Activated CD8-positive, alpha-beta T cell treated with anti-CD3 and anti-CD28 coated beads for 36 hours (primary cell): Measurements from ENCODE around the gene ZNF362. TPM values are rescaled to one million over a fixed set of nuclear protein-coding genes. Genes with fewer than 3 reads are reported as not detected.
"Not testable (repeated sequence)": the region's sequence is repeated elsewhere in the genome, so short reads cannot be mapped to it uniquely, and the experiment has no call there.

ENCODE experiments used
- ATAC-seq: fragments of 200-7000 bp; cut with Tn5 transposase; one replicate; pipeline ENCODE4 v1.10.0; 2021; ENCODE audit warnings: mild to moderate bottlenecking, moderate library complexity
- CTCF ChIA-PET: fragments of 350-600 bp; sonication (Branson Sonifier 250); formaldehyde crosslinking; loops from one replicate; lab custom pipeline; 2021; ENCODE audit warnings: antibody characterized with exemption; lab: Charles Lee
- POLR2A ChIA-PET: fragments of 350-600 bp; sonication (Branson Sonifier 250); formaldehyde crosslinking; loops from one replicate; lab custom pipeline; 2021; ENCODE audit warnings: antibody characterized with exemption; lab: Charles Lee
- DNase-seq: peaks from one replicate; pipeline ENCODE4 v3.0.0-alpha.2; 2020
- H3K27ac Mint-ChIP-seq: one replicate; pipeline ENCODE4 v1.8.0; 2021; ENCODE audit warnings: mild to moderate bottlenecking, mixed read lengths
- H3K27me3 Mint-ChIP-seq: one replicate; pipeline ENCODE4 v1.8.0; 2021; ENCODE audit warnings: mixed read lengths
- H3K36me3 Mint-ChIP-seq: one replicate; pipeline ENCODE4 v1.8.0; 2021; ENCODE audit warnings: low read depth, mixed read lengths
- H3K4me1 Mint-ChIP-seq: one replicate; pipeline ENCODE4 v1.8.0; 2021; ENCODE audit warnings: low read depth, mixed read lengths
- H3K4me3 Mint-ChIP-seq: one replicate; pipeline ENCODE4 v1.8.0; 2021; ENCODE audit warnings: mild to moderate bottlenecking, moderate library complexity, mixed read lengths
- H3K9me3 Mint-ChIP-seq: one replicate; pipeline ENCODE4 v1.8.0; 2021; ENCODE audit warnings: mixed read lengths
- intact Hi-C: fragments of 100-400 bp; cut with micrococcal nuclease; formaldehyde crosslinking; loops from one replicate; pipeline ENCODE4 v1.10.0; 2022
- total RNA-seq, 2 experiments: library from RNA; stranded (reverse); gene quantifications; one replicate each; pipeline ENCODE4 v1.2.3, GENCODE V29; 2021
- TF ChIP-seq, protein P1 (sequence below): fragments of 200-600 bp; IDR thresholded peaks from one replicate; pipeline ENCODE4 v1.8.0; 2022; ENCODE audit warnings: antibody characterized with exemption, mild to moderate bottlenecking

ZNF362 gene
- total RNA-seq, 2 experiments from 2014 or later, result 5.4 to 7.8 TPM

DNA sequence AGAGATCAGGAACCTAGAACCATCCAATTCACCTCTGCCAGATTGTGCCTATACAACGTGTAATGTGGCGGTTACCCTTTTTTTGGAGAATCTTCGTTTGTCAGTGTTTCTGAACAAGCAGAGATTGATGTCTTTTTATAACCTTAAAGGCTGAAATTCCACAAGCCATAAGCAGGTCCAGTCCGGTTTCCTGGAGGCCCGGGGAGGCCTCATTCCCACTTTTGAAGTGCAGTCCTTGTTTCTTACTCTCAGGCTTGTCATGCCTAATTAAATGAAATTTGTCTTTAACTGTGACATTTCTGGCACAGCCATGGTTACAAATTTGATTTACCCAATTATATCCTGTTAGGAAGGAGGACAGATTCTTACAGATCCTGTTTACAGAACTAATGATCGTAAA is 27.8 kb downstream of the ZNF362 start:
- ATAC-seq (no peak), DNase-seq (no peak)
- Mint-ChIP-seq H3K36me3 (peaks cover 13% of the 10 kb centered on the region), H3K9me3 (no peaks in the 10 kb centered on the region), H3K27ac (no peak overlapping the region), H3K4me3 (no peak overlapping the region), H3K27me3 (no peaks in the 10 kb centered on the region), H3K4me1 (no peaks in the 10 kb centered on the region)
- ChIA-PET POLR2A (no interaction called here), CTCF (interaction anchor here (1.8 kb wide), 1 partner anchor 11 kb away, joined by 11 read pairs; no protein-coding TSS in a partner anchor)
- intact Hi-C loops, result no loop called here
- TF ChIP-seq, protein P1, sequence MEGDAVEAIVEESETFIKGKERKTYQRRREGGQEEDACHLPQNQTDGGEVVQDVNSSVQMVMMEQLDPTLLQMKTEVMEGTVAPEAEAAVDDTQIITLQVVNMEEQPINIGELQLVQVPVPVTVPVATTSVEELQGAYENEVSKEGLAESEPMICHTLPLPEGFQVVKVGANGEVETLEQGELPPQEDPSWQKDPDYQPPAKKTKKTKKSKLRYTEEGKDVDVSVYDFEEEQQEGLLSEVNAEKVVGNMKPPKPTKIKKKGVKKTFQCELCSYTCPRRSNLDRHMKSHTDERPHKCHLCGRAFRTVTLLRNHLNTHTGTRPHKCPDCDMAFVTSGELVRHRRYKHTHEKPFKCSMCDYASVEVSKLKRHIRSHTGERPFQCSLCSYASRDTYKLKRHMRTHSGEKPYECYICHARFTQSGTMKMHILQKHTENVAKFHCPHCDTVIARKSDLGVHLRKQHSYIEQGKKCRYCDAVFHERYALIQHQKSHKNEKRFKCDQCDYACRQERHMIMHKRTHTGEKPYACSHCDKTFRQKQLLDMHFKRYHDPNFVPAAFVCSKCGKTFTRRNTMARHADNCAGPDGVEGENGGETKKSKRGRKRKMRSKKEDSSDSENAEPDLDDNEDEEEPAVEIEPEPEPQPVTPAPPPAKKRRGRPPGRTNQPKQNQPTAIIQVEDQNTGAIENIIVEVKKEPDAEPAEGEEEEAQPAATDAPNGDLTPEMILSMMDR, result no peak

DNA sequence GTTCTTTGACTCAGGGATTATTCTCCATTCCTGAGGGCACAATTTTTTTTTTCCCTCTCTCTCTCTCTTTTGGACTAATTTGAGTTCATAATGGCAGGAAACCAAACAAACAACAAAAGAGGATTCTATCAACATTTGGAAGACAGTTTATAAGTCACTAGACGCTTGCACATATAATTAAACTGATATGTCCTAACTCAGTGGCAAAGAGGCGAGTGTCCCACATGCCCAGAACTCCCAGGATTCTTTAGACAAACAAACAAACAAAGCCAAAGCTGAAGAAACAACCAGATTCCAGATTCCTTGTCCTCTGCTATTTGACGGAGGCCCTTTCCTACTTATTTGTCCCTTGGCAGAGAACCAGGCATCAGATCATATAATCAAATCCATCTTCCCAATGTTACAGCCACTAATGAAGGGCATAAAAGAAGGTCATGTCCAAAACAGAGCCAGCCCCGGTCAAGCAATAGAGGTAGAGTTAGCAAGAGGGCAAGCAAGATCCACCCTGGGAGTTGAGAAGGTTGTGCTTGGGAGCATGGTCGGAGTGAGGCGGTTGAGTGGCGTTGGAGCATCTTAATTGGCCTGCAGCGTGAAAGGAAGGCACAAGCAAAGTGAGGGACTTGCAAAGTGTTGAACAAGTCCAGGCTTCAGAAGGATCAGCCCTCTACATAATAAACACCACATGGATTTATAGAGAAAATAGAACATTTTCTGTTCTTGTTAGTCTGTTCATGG is 30.3 kb downstream of the ZNF362 start:
- TF ChIP-seq, protein P1, result no peak
- H3K4me1 Mint-ChIP-seq, result no peaks in the 10 kb centered on the region
- DNase-seq (no peak), ATAC-seq (no peak)
- H3K4me3 Mint-ChIP-seq, result no peak overlapping the region
- intact Hi-C loops, result no loop called here
- ChIA-PET CTCF (no interaction called here), POLR2A (no interaction called here)
- no peak overlapping the region for H3K27ac Mint-ChIP-seq
- no peaks in the 10 kb centered on the region for H3K27me3 Mint-ChIP-seq
- no peaks in the 10 kb centered on the region for H3K9me3 Mint-ChIP-seq
- peaks cover 17% of the 10 kb centered on the region for H3K36me3 Mint-ChIP-seq

DNA sequence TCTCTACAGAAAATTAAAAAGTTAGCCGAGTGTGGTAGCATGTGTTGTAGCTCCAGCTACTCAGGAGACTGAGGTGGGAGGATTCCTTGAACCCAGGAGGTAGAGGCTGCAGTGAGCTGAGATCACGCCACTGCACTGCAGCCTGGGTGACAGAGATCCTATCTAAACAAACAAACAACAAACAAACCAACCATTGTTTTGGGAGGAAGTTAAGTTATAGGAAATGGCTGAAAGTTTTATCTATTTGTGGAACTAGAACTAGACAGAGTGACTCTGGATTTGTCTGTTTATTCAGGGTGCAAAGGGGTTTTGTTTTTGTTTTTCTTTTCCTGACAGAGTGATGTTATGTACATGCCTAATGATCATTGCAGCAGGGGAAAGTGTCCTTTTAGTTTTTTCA is 31.0 kb downstream of the ZNF362 start:
- Mint-ChIP-seq H3K36me3 (peaks cover 13% of the 10 kb centered on the region), H3K4me1 (no peaks in the 10 kb centered on the region), H3K9me3 (no peaks in the 10 kb centered on the region), H3K4me3 (no peak overlapping the region), H3K27me3 (no peaks in the 10 kb centered on the region), H3K27ac (no peak overlapping the region)
- intact Hi-C loops, result no loop called here
- TF ChIP-seq, protein P1, result no peak
- ChIA-PET POLR2A (no interaction called here), CTCF (no interaction called here)
- ATAC-seq (no peak), DNase-seq (no peak)

DNA sequence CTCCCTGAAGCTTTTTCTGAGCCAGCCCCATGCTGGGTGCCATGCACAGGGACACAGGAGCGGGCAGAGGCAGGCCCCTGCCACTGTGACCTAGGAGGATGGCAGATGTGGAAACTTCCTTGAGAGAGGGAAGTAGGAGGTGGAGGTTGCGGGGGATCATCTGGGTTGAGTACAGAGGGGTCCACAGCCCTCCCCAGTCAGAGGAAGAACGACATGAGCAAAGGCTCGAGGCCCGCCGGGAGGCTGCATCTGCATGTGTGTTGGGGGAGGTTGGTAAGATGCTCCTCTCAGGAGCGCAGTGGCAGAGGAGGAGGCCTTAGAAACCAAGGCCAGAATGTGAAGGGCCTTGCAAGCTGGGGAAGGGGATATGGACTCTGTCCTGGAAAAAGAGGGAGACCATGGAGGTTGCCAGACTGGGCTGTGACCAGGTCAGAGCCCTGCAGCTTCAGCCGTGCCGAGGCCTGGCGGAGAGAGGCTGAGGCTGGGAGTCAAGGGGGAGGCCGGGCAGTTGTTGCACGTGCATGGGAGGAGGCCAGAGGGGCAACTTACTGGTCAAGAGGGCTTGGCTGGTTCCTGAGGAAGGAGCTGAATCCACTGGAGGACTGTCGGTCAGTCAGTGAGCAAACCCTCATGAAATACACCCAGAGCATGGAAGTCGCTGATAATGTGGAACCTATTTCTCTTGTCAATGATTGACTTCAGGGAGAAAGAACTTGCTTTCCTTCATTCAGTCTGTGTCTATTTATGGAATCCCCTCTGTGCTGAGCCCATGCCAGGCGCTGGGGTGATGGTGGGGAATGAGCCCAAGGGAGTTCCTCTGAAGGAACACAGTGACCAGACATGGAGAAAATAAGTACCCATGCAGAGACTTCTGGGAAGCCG is 32.9 kb downstream of the ZNF362 start:
- ChIA-PET CTCF (interaction anchor here (1.5 kb wide), 1 partner anchor 9 kb away, joined by 4 read pairs; no protein-coding TSS in a partner anchor), POLR2A (no interaction called here)
- intact Hi-C loops, result no loop called here
- TF ChIP-seq, protein P1, result no peak
- Mint-ChIP-seq H3K36me3 (peaks cover 10% of the 10 kb centered on the region), H3K4me1 (no peaks in the 10 kb centered on the region), H3K4me3 (no peak overlapping the region), H3K27ac (no peak overlapping the region), H3K9me3 (no peaks in the 10 kb centered on the region), H3K27me3 (no peaks in the 10 kb centered on the region)
- ATAC-seq (no peak), DNase-seq (no peak)

DNA sequence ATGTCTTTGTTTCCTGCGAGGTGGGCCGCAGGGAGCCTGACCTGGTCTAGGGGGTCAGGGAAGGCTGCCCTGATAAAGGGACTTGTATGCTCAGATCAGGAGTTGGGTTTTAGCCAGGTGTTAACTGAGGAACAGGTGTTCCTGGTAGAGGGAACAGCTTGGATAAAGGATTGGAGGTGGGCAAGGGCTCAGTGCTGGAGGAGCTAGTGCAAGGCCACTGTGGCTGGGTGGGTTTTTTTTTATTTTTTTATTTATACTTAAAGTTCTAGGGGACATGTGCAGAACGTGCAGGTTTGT is 33.5 kb downstream of the ZNF362 start:
- ChIA-PET POLR2A (no interaction called here), CTCF (interaction anchor here (1.5 kb wide), 1 partner anchor 9 kb away, joined by 4 read pairs; no protein-coding TSS in a partner anchor)
- no peak for ATAC-seq
- DNase-seq, result no peak
- no peak overlapping the region for H3K4me3 Mint-ChIP-seq
- H3K27me3 Mint-ChIP-seq, result no peaks in the 10 kb centered on the region
- TF ChIP-seq, protein P1, result no peak
- no peak overlapping the region for H3K27ac Mint-ChIP-seq
- H3K9me3 Mint-ChIP-seq, result no peaks in the 10 kb centered on the region
- intact Hi-C loops, result no loop called here
- no peaks in the 10 kb centered on the region for H3K4me1 Mint-ChIP-seq
- peaks cover 10% of the 10 kb centered on the region for H3K36me3 Mint-ChIP-seq

DNA sequence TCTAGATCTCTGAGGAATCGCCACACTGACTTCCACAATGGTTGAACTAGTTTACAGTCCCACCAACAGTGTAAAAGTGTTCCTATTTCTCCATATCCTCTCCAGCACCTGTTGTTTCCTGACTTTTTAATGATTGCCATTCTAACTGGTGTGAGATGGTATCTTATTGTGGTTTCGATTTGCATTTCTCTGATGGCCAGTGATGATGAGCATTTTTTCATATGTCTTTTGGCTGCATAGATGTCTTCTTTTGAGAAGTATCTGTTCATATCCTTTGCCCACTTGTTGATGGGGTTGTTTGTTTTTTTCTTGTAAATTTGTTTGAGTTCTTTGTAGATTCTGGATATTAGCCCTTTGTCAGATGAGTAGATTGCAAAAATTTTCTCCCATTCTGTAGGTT is 34.3 kb downstream of the ZNF362 start:
- CTCF ChIA-PET, H3K4me3 Mint-ChIP-seq, ATAC-seq, intact Hi-C loops, POLR2A ChIA-PET, H3K27ac Mint-ChIP-seq, H3K36me3 Mint-ChIP-seq, DNase-seq, H3K27me3 Mint-ChIP-seq, H3K9me3 Mint-ChIP-seq, H3K4me1 Mint-ChIP-seq: not testable (repeated sequence)
